BJ (cell line): ENCODE measurements around the gene PRDM2. TPM values are rescaled to one million over a fixed set of nuclear protein-coding genes. Genes with fewer than 3 reads are reported as not detected.

ENCODE experiments used
- CTCF ChIA-PET: fragments of 350-600 bp; formaldehyde crosslinking; extraction: SDS; loops from one replicate; lab custom pipeline; 2021; ENCODE audit warnings: antibody characterized with exemption, inconsistent platforms; lab: Yijun Ruan, JAX
- POLR2A ChIA-PET: fragments of 300-600 bp; sonication (Branson Sonifier 250); formaldehyde crosslinking; extraction: SDS; loops from one replicate; lab custom pipeline; 2021; ENCODE audit warnings: antibody characterized with exemption; lab: Charles Lee
- DNase-seq: peaks from one replicate; pipeline ENCODE4 v3.0.0-alpha.2; 2011; ENCODE audit warnings: low read depth
- H3K27me3 ChIP-seq: 2 replicates; pipeline ENCODE4 v1.6.0; 2011; ENCODE audit warnings: low read length; ENCODE audit not compliant: control insufficient read depth, insufficient read depth
- H3K36me3 ChIP-seq: 2 replicates; pipeline ENCODE4 v1.5.1; 2011; ENCODE audit warnings: low read length; ENCODE audit not compliant: control insufficient read depth, insufficient read depth
- H3K4me3 ChIP-seq: 2 replicates; pipeline ENCODE4 v1.5.1; 2011; ENCODE audit warnings: low read depth, mild to moderate bottlenecking, control low read depth, low read length
- CTCF ChIP-seq: IDR thresholded peaks from 2 replicates; pipeline ENCODE4 v1.5.1; 2011; ENCODE audit warnings: low read depth, mild to moderate bottlenecking, control low read depth, inconsistent platforms, low read length, moderate library complexity; ENCODE audit not compliant: insufficient read depth
- polyA plus RNA-seq: library from polyadenylated mRNA; depleted of rRNA; stranded (reverse); fragments of >200 nt; gene quantifications from 2 replicates; pipeline ENCODE4 v1.2.3, GENCODE V29; 2011

Gene PRDM2
- polyA plus RNA-seq, 1 experiment = 9.6 TPM

GRCh38 chr1:13723810-13724209, 23.8 kb downstream of the PRDM2 start:
- H3K4me3 ChIP-seq = no peak overlapping the region
- ChIA-PET POLR2A (no interaction called here), CTCF (interaction anchor here (1.2 kb wide), 1 partner anchor 19 kb away, joined by 3 read pairs; no protein-coding TSS in a partner anchor)
- no peak for TF ChIP-seq CTCF
- no peaks in the 10 kb centered on the region for H3K27me3 ChIP-seq
- no peak for DNase-seq
- no peaks in the 10 kb centered on the region for H3K36me3 ChIP-seq

GRCh38 chr1:13725714-13726175, 25.8 kb downstream of the PRDM2 start:
- Histone ChIP-seq H3K4me3 (no peak overlapping the region), H3K36me3 (no peaks in the 10 kb centered on the region), H3K27me3 (no peaks in the 10 kb centered on the region)
- peak; percentile 55 for TF ChIP-seq CTCF
- DNase-seq = no peak
- CTCF ChIA-PET = interaction anchor here (0.5 to 2.4 kb wide), 22 partner anchors 8 to 126 kb away, joined by 3 to 11 read pairs (median 4); no protein-coding TSS in a partner anchor
- POLR2A ChIA-PET = no interaction called here

GRCh38 chr1:13728091-13728715, 28.2 kb downstream of the PRDM2 start:
- POLR2A ChIA-PET = no interaction called here
- no peaks in the 10 kb centered on the region for H3K27me3 ChIP-seq
- no peaks in the 10 kb centered on the region; the same call in 1 of the 2 replicates for H3K36me3 ChIP-seq
- DNase-seq = no peak
- H3K4me3 ChIP-seq = no peak overlapping the region
- CTCF ChIA-PET = interaction anchor here (1.1 to 1.3 kb wide), 2 partner anchors 17 to 63 kb away, joined by 3 to 4 read pairs; no protein-coding TSS in a partner anchor
- TF ChIP-seq CTCF = no peak

GRCh38 chr1:13730291-13730690, 30.3 kb downstream of the PRDM2 start:
- H3K4me3 ChIP-seq = no peak overlapping the region
- no peak for DNase-seq
- TF ChIP-seq CTCF = no peak
- H3K36me3 ChIP-seq = no peaks in the 10 kb centered on the region; the same call in 1 of the 2 replicates
- ChIA-PET POLR2A (interaction anchor here (0.7 kb wide), 1 partner anchor 17 kb away, joined by 5 read pairs; no protein-coding TSS in a partner anchor), CTCF (interaction anchor here (0.5 to 1.2 kb wide), 2 partner anchors 17 to 65 kb away, joined by 3 to 4 read pairs; no protein-coding TSS in a partner anchor)
- no peaks in the 10 kb centered on the region for H3K27me3 ChIP-seq

- TF ChIP-seq CTCF = no peak
- H3K27me3 ChIP-seq = no peaks in the 10 kb centered on the region
- H3K36me3 ChIP-seq = no peaks in the 10 kb centered on the region; the same call in 1 of the 2 replicates
- ChIA-PET POLR2A (interaction anchor here (0.6 to 0.7 kb wide), 2 partner anchors 17 to 30 kb away, joined by 3 to 5 read pairs; no protein-coding TSS in a partner anchor), CTCF (no interaction called here)
- DNase-seq = no peak
- no peak overlapping the region for H3K4me3 ChIP-seq
These were observed 30.9 kb downstream of the PRDM2 start for GRCh38 chr1:13730751-13731482.
